SK-N-MC (cell line): ENCODE data around the gene PLA2G2D.

Experiments used
- EZH2 ChIP-seq: fragments of 200-600 bp; sonication (generic); IDR thresholded peaks from one replicate; pipeline ENCODE4 v1.6.1; 2017; ENCODE audit warnings: antibody characterized with exemption
- FOXP2 ChIP-seq: optimal IDR thresholded peaks from 2 replicates; pipeline ENCODE3; 2011; ENCODE audit warnings: mild to moderate bottlenecking, moderate library complexity; ENCODE audit not compliant: insufficient read depth; ENCODE audit errors: extremely low read length, control extremely low read depth
- POLR2AphosphoS5 ChIP-seq: IDR thresholded peaks from 2 replicates; pipeline ENCODE4 v1.6.1; 2012; ENCODE audit warnings: mild to moderate bottlenecking, low read depth, low read length, borderline replicate concordance

- TF ChIP-seq POLR2AphosphoS5 (no peak), EZH2 (no peak), FOXP2 (no peak)
Measured at GRCh38 chr1:20090119-20090518, 29.2 kb downstream of the PLA2G2D start.
